NCI-H1436 (cell line): ENCODE measurements around the gene ADGRG1.
"Not testable (repeated sequence)": the region's sequence is repeated elsewhere in the genome, so short reads cannot be mapped to it uniquely, and the experiment has no call there.

ENCODE experiments used
- DNase-seq: peaks from one replicate; lab custom pipeline; 2025; lab: John Stamatoyannopoulos, UW

Gene ADGRG1

GRCh38 chr16:57699899-57700298 lies 71.5 kb downstream of the ADGRG1 start:
- no peak for DNase-seq

GRCh38 chr16:57700781-57701551 lies 72.5 kb downstream of the ADGRG1 start:
- no peak for DNase-seq

- DNase-seq: no peak
These were observed 73.4 kb downstream of the ADGRG1 start for GRCh38 chr16:57701759-57702371.

DNA sequence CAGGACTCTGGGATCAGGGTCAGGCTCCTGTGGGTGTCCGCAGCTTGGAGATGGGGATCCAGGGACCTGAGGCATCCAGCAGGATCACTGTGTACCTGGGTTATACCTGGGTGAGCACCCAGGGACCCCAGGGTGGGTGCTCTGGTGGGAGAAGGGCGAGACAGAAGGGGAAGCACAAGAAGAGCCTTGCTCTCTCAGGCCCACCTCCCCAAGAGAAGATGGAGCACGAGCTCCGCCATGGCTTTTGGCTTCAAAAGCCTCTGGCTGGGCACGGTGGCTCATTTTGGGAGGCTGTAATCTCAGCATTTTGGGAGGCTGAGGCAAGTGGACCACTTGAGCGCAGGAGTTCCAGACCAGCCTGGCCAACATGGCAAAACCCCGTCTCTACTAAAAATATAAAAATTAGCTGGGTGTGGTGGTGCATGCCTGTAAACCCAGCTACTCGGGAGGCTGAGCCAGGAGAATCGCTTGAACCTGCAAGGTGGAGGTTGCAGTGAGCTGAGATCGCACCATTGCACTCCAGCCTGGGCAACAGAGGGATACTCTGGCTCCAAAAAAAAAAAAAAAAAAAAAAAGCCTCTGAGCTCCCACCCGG lies 75.1 kb downstream of the ADGRG1 start:
- DNase-seq: no peak

DNA sequence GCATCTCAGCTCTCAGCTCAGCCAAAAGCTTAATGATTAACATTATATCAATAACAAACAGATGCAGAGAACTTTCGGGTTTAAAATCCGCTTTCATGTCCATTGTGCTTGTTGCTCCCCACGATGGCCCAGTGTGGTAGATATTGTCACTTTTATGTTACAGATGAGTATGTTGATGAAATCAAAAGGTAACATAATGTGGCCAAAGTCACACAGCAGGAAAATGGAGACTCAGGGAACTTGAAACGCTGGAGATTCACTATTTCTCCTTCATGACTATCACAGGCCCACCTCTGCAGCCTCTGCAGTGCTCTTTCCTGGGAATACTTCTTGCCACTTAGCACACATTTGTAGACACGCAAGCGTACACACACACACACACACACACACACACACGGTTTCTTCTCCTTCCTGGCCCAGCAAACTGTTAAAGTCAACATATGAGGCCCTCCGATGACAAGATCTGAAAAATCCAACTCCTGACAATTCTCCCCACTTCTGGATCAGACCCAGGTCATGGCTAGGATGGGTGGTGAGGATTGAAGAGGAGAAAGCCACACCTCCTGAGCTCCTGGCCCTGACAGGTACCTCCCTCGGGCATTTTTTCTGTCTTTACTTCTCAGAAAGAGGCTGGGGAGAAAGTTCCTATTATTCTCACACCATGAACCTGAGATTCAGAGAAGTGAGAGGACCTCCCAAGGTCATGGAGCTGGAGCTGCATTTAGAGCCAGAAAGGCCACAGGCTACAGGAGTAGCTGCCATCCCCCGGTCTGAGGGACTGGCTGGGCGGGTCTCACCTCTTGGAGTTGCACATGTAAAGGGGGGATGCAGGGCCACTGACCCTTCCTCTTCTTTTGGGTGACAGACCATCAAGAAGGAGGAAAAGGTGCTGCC lies 75.8 kb downstream of the ADGRG1 start:
- no peak for DNase-seq

GRCh38 chr16:57704905-57705852 lies 76.7 kb downstream of the ADGRG1 start:
- no peak for DNase-seq

DNA sequence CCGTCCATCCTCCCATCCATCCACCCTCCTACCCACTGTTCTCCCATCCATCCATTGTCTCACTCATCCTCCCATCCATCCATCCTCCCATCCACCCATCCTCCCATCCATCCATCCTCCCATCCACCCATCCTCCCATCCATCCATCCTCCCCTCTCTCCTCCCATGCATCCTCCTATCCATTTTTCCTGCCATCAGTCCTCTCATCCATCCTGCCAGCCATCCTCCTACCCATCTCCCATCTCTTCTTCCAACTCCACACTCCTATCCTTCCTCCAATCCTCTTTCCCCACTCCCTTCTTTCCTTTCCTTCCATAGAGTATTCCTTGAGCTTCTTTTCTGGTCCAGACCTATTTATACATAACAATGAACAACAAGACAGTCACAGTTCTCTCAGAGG lies 78.3 kb downstream of the ADGRG1 start:
- DNase-seq: no peak

- no peak for DNase-seq
These were observed 78.9 kb downstream of the ADGRG1 start for GRCh38 chr16:57707331-57707730.

- DNase-seq: no peak
These were observed 79.7 kb downstream of the ADGRG1 start for GRCh38 chr16:57708168-57708567.

DNA sequence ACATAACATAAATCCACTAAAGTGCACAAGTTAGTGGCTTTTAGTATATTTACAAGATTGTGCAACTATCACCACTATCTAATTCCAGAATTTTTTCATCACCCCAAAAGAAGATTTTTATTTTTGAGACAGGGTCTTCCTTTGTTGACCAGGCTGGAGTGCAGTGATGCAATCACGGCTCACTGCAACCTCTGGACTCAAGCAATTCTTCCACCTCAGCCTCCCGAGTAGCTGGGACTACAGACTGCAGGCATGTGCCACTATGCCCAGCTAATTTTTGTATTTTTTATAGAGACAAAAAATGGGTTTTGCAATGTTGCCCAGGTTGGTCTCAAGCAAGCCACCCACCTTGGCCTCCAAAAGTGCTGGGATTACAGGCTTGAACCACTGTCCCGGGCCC lies 81.2 kb downstream of the ADGRG1 start:
- DNase-seq: no peak

DNA sequence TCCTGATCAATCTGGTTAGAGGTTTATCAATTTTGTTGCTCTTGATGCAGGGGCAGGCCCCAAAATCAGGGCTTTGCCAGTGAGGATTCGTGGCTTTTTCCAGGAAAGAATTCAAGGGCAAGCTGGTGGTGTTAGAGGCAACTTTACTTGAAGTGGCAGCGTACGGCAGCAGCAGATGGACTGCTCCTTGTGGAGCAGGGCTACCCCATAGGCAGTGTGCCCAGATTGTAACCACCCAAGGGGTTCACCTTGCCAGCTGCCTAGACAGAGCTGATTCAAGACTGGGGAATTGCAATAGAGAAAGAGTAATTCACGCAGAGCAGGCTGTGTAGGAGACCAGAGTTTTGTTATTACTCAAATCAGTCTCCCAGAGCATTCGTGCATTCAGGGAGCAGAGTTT lies 82.9 kb downstream of the ADGRG1 start:
- DNase-seq: no peak

DNA sequence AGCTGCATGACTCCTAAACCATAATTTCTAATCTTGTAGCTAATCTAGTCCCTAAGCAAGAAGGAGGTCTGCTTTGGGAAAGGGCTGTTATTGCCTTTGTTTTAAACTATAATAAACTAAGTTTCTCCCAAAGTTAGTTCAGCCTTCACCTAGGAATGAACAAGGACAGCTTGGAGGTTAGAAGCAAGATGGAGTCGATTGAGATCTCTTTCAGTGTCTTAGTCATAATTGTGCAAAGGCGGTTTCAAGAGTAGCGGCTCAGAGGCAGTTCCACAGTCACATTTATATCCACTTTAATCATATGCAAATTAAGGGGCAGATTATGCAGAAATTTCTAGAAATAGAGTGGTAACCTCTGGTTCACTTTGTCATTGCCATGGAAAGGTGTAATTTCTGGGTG lies 83.6 kb downstream of the ADGRG1 start:
- DNase-seq: no peak

DNA sequence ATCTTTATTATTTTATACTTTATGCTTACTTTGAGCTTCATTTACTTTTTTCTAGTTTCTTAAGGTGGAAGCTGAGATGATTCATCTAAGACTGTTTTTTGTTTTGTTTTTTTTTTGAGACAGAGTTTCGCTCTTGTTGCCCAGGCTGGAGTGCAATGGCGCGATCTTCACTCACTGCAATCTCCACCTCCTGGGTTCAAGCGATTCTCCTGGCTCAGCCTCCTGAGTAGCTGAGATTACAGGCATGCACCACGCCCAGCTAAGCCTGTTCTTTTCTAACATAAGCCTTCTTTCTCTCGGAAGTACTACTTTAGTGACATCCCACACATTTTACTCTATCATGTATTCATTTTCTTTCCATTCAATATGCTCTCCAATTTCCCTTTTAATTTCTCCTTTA lies 84.1 kb downstream of the ADGRG1 start:
- DNase-seq: not testable (repeated sequence)

DNA sequence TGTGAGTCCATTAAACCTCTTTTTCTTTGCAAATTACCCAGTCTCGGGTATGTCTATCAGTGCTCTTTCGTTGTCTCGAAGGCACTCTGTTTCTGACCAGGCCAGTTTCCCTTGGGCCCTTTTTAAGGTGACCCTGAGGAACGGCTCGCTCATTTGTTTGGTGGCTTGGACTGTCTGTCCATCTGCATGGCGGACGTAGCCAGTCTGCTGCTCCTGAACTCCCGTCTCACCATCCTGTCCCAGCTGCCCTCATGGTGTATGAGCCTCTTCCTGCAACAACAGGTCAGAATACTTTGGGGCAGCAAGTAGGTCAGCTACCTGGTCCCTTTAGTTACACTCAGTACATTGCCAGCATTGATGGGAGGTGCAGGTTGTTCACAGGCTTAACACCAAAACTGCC lies 85.2 kb downstream of the ADGRG1 start:
- no peak for DNase-seq

DNA sequence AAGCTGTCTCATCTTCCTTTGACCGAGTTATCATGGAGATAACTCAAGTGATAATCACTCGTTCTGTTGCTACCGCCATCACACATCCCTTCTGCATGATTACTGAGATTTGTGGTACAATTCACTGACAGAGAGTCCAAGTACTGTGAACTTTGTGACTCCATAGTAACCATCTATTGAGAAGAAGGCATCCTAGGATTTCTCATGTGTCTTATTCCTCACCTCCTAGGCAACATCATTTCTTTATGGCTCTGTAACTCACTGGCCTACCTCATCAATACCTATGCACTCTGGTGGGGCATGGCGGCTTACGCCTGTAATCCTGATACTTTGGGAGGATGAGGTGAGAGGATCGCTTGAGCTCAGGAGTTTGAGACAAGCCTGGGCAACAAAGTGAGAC lies 85.6 kb downstream of the ADGRG1 start:
- DNase-seq: no peak
